Activated naive CD4-positive, alpha-beta T cell treated with anti-CD3 and anti-CD28 coated beads, Interleukin-2, amount 50 U/mL, for 24 hours (primary cell): ENCODE data around the gene BACH1.

ENCODE experiments used
- H3K27ac Mint-ChIP-seq: one replicate; pipeline ENCODE4 v1.8.0; 2021; ENCODE audit warnings: mild to moderate bottlenecking, mixed read lengths
- H3K27me3 Mint-ChIP-seq: one replicate; pipeline ENCODE4 v1.8.0; 2021; ENCODE audit warnings: mixed read lengths
- H3K36me3 Mint-ChIP-seq: one replicate; pipeline ENCODE4 v1.8.0; 2021; ENCODE audit warnings: mixed read lengths
- H3K4me1 Mint-ChIP-seq: one replicate; pipeline ENCODE4 v1.8.0; 2021; ENCODE audit warnings: mixed read lengths
- H3K4me3 Mint-ChIP-seq: one replicate; pipeline ENCODE4 v1.8.0; 2021; ENCODE audit warnings: mild to moderate bottlenecking, mixed read lengths
- H3K9me3 Mint-ChIP-seq: one replicate; pipeline ENCODE4 v1.8.0; 2021; ENCODE audit warnings: mixed read lengths

Gene BACH1

GRCh38 chr21:29389136-29389535 is 90.4 kb downstream of the BACH1 start:
- Mint-ChIP-seq H3K27me3 (no peaks in the 10 kb centered on the region), H3K4me1 (no peaks in the 10 kb centered on the region), H3K36me3 (peaks cover 5% of the 10 kb centered on the region), H3K4me3 (no peak overlapping the region), H3K9me3 (no peaks in the 10 kb centered on the region), H3K27ac (no peak overlapping the region)

DNA sequence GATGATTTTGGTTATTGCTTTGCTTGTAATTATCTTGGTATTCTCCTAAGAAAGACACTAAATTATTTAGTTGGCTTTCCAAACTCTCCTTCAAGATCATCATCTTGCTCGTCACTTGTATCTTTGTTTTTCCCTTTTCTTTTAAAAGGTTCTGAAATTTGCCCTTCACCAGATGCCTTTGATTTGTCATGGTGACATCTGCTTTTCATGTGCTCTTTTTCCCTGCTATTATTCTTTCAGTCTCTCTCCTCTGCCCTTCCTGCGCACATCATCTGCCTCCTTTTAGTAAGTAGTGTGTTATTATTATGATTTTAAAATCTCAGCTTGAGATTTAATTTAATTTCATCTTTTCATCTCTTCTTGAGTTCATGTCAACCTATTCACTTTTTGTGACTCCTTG is 92.1 kb downstream of the BACH1 start:
- H3K36me3 Mint-ChIP-seq = peaks cover 5% of the 10 kb centered on the region
- H3K27me3 Mint-ChIP-seq = no peaks in the 10 kb centered on the region
- H3K4me1 Mint-ChIP-seq = no peaks in the 10 kb centered on the region
- no peak overlapping the region for H3K27ac Mint-ChIP-seq
- H3K4me3 Mint-ChIP-seq = no peak overlapping the region
- H3K9me3 Mint-ChIP-seq = no peaks in the 10 kb centered on the region

GRCh38 chr21:29394051-29394450 is 95.3 kb downstream of the BACH1 start:
- no peak overlapping the region for H3K27ac Mint-ChIP-seq
- H3K36me3 Mint-ChIP-seq = peaks cover 13% of the 10 kb centered on the region
- no peaks in the 10 kb centered on the region for H3K4me1 Mint-ChIP-seq
- peaks cover 8% of the 10 kb centered on the region for H3K9me3 Mint-ChIP-seq
- no peak overlapping the region for H3K4me3 Mint-ChIP-seq
- H3K27me3 Mint-ChIP-seq = no peaks in the 10 kb centered on the region
